ENCODE data around the gene CERT1.
A peak's percentile ranks its signal among the peaks of the same experiment; 100 is the strongest.
"Not testable (repeated sequence)": the region's sequence is repeated elsewhere in the genome, so short reads cannot be mapped to it uniquely, and the experiment has no call there.

CERT1 gene

GRCh38 chr5:75512383-75513074, 1.1 kb upstream of the CERT1 start:
- Mint-ChIP-seq H3K4me1 (peaks cover 63% of the 10 kb centered on the region), H3K9me3 (no peaks in the 10 kb centered on the region), H3K36me3 (ENCODE audit: low read depth) (peaks cover 12% of the 10 kb centered on the region), H3K27ac (peak overlapping the region; percentile 95), H3K4me3 (peak overlapping the region; percentile 95), H3K27me3 (no peaks in the 10 kb centered on the region)
- DNase-seq (no peak), ATAC-seq (no peak)

DNA sequence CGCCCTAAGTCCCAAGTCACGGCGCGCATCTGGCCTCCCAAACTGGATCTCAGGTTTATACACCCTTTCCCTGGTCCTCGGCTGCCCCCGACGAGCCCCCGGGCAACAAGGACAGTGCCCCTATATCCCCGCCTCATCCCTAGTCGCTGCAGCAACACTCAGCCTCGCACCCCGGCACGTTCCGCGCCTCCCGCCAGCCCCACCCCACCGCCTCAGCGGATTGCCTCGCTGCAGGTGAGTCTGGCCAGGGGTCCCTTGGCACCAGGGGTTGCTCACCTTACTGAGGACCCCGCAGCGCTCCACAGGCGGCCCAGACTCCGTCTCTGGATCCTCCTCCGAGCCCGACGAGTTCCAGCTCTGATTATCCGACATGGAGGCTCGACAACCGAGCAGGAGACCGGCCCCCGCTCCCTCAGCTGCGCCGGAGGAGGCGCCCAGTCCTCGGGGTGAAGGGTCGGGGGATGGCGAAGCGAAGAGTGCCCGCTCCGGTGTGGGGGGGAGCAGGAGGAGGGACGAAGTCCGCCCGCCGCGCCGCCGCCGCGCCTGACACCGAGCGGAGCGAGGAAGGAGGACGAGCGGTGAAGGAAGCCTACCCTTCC, 494 bp downstream of the CERT1 start:
- DNase-seq (peak; percentile 50), ATAC-seq (peak; percentile 12)
- H3K4me3 Mint-ChIP-seq = peak overlapping the region; percentile 95
- H3K4me1 Mint-ChIP-seq = peaks cover 59% of the 10 kb centered on the region
- H3K27me3 Mint-ChIP-seq = no peaks in the 10 kb centered on the region
- no peaks in the 10 kb centered on the region for H3K9me3 Mint-ChIP-seq
- peaks cover 10% of the 10 kb centered on the region for H3K36me3 Mint-ChIP-seq (ENCODE audit: low read depth)
- peak overlapping the region; percentile 95 for H3K27ac Mint-ChIP-seq

DNA sequence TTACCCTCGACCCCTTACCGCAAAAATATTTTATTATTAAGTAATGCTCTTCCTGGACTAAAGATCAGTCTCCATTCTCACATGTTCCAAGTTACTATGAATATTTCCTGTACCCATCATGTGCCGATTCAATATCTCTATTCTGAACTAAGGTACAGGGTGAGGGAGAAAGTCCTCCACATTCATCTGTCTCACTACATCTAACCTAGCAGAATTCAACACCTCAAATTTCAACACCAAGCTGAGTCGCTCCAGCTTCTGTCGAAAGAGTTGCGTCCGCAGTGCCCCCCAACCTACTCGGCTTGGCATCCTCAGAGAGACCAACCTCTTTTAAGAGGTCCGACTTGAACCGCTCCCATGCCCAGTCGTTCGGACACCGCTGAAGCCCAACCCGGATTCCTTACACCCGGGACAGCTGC, 1.0 kb downstream of the CERT1 start:
- peaks cover 57% of the 10 kb centered on the region for H3K4me1 Mint-ChIP-seq
- ATAC-seq (no peak), DNase-seq (no peak)
- peak overlapping the region; percentile 95 for H3K4me3 Mint-ChIP-seq
- peaks cover 12% of the 10 kb centered on the region for H3K36me3 Mint-ChIP-seq (ENCODE audit: low read depth)
- no peaks in the 10 kb centered on the region for H3K9me3 Mint-ChIP-seq
- no peaks in the 10 kb centered on the region for H3K27me3 Mint-ChIP-seq
- peak overlapping the region; percentile 95 for H3K27ac Mint-ChIP-seq

DNA sequence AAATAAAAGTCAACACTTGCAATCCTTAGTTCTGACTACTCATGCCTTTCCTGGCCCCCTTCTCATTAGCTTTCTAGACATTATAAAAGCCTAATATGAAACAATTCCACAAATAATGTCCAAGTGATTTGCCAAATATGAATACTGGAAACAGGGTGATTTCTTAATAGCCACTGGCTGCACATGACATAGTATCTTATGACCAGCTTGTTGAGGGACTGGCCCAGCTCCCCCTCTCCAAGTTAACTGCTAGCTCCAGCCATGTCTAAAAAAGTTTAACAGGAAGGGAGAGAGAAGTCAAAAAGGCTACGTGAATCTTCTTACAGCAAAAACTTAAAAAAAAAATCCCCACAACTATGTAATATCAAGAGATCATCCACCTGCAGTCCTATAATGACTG, 1.5 kb downstream of the CERT1 start:
- H3K4me3 Mint-ChIP-seq = peak overlapping the region; percentile 95
- H3K36me3 Mint-ChIP-seq (ENCODE audit: low read depth) = peaks cover 14% of the 10 kb centered on the region
- peak overlapping the region; percentile 95 for H3K27ac Mint-ChIP-seq
- H3K27me3 Mint-ChIP-seq = no peaks in the 10 kb centered on the region
- H3K4me1 Mint-ChIP-seq = peaks cover 56% of the 10 kb centered on the region
- DNase-seq (no peak), ATAC-seq (no peak)
- H3K9me3 Mint-ChIP-seq = no peaks in the 10 kb centered on the region

DNA sequence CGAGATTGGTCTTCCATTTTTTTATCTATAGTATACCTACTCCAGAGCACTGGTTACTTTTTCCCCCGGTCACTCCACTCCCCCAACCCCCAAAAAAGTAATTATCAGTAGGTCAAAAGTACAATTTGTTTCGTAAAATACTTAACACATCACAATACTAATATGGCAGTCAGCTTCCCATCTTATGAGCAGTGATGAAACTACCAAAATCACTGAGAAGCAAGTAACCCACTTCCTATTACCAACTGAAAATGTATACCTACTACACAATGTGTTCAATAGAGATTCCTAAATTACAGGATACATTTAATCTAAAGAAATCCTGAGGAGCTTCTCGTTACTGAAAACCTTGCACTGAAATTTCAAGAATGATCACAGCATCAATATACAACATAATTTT, 1.9 kb downstream of the CERT1 start:
- Mint-ChIP-seq H3K27ac (no peak overlapping the region), H3K4me1 (peaks cover 54% of the 10 kb centered on the region), H3K36me3 (ENCODE audit: low read depth) (peaks cover 17% of the 10 kb centered on the region), H3K4me3 (peak overlapping the region; percentile 95), H3K27me3 (no peaks in the 10 kb centered on the region), H3K9me3 (no peaks in the 10 kb centered on the region)
- ATAC-seq (no peak), DNase-seq (no peak)

- Mint-ChIP-seq H3K4me1 (peaks cover 37% of the 10 kb centered on the region), H3K9me3 (no peaks in the 10 kb centered on the region), H3K27ac (no peak overlapping the region), H3K36me3 (ENCODE audit: low read depth) (peaks cover 20% of the 10 kb centered on the region), H3K27me3 (no peaks in the 10 kb centered on the region), H3K4me3 (no peak overlapping the region)
- DNase-seq (no peak), ATAC-seq (no peak)
Observed at GRCh38 chr5:75507841-75508240, 3.6 kb downstream of the CERT1 start.

- H3K4me1 Mint-ChIP-seq = peaks cover 31% of the 10 kb centered on the region
- H3K9me3 Mint-ChIP-seq, H3K4me3 Mint-ChIP-seq: not testable (repeated sequence)
Observed at GRCh38 chr5:75505112-75505511, 6.3 kb downstream of the CERT1 start.

GRCh38 chr5:75498875-75499274, 12.6 kb downstream of the CERT1 start:
- Mint-ChIP-seq H3K4me1 (peaks cover 15% of the 10 kb centered on the region), H3K36me3 (ENCODE audit: low read depth) (peaks cover 35% of the 10 kb centered on the region)
- H3K9me3 Mint-ChIP-seq, ATAC-seq, DNase-seq, H3K4me3 Mint-ChIP-seq, H3K27me3 Mint-ChIP-seq, H3K27ac Mint-ChIP-seq: not testable (repeated sequence)

More at GRCh38 chr5:75505112-75505511, 6.3 kb downstream of the CERT1 start:
- H3K27me3 Mint-ChIP-seq, ATAC-seq, H3K27ac Mint-ChIP-seq, DNase-seq: not testable (repeated sequence)
- H3K36me3 Mint-ChIP-seq (ENCODE audit: low read depth) = peaks cover 22% of the 10 kb centered on the region

- ATAC-seq (no peak), DNase-seq (no peak)
- peaks cover 15% of the 10 kb centered on the region for H3K4me1 Mint-ChIP-seq
- no peaks in the 10 kb centered on the region for H3K27me3 Mint-ChIP-seq
- no peak overlapping the region for H3K27ac Mint-ChIP-seq
- no peak overlapping the region for H3K4me3 Mint-ChIP-seq
- H3K9me3 Mint-ChIP-seq = no peaks in the 10 kb centered on the region
- H3K36me3 Mint-ChIP-seq (ENCODE audit: low read depth) = peaks cover 35% of the 10 kb centered on the region
Observed at GRCh38 chr5:75498208-75498777, 13.1 kb downstream of the CERT1 start.

GRCh38 chr5:75496026-75496425, 15.4 kb downstream of the CERT1 start:
- H3K9me3 Mint-ChIP-seq = no peaks in the 10 kb centered on the region
- H3K27me3 Mint-ChIP-seq = no peaks in the 10 kb centered on the region
- ATAC-seq (peak; percentile 28), DNase-seq (no peak)
- no peak overlapping the region for H3K4me3 Mint-ChIP-seq
- no peak overlapping the region for H3K27ac Mint-ChIP-seq
- peaks cover 48% of the 10 kb centered on the region for H3K36me3 Mint-ChIP-seq (ENCODE audit: low read depth)
- peaks cover 13% of the 10 kb centered on the region for H3K4me1 Mint-ChIP-seq

DNA sequence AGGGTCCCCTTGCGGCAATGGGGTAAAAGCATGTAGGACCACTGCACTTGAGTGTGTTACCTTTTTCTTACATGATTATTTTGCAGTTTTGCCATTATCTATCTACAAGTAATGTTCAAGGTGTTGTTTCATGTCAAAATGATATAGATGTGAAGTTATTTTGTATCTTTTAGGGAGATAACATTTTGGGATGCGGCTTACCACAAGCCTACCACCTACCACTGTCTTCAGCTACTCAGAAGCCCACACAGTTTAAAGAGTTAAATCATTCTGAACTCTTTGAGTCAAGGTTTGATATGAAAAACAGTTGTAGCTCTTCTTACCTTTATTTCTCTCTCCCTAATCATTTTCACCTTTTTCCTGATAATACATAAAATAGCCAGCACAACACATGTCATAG, 19.8 kb downstream of the CERT1 start:
- Mint-ChIP-seq H3K4me1 (peaks cover 10% of the 10 kb centered on the region), H3K36me3 (ENCODE audit: low read depth) (peaks cover 50% of the 10 kb centered on the region), H3K4me3 (no peak overlapping the region), H3K27ac (no peak overlapping the region), H3K27me3 (no peaks in the 10 kb centered on the region), H3K9me3 (peaks cover 23% of the 10 kb centered on the region)
- no peak for DNase-seq
- ATAC-seq = no peak

- ATAC-seq, H3K27me3 Mint-ChIP-seq: not testable (repeated sequence)
- H3K36me3 Mint-ChIP-seq (ENCODE audit: low read depth) = peaks cover 53% of the 10 kb centered on the region
Observed at GRCh38 chr5:75489847-75490246, 21.6 kb downstream of the CERT1 start.

DNA sequence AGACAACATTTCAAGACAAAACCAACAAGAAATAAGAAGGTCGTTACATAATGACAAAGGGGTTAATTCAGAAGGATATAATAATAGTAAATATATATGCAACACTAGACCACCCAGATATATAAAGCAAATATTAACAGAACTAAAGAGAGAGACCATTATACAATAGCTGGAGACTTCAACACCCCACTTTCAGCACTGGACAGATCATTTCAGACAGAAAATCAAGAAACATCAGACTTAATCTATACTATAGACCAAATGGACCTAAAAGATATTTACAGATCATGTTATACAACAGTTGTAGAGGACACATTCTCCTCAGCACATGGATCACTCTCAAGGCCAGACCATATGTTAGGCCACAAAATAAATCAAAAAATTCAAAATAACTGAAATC, 26.8 kb downstream of the CERT1 start:
- H3K4me1 Mint-ChIP-seq = peaks cover 20% of the 10 kb centered on the region

More at GRCh38 chr5:75489847-75490246, 21.6 kb downstream of the CERT1 start:
- DNase-seq, H3K4me3 Mint-ChIP-seq, H3K4me1 Mint-ChIP-seq, H3K27ac Mint-ChIP-seq: not testable (repeated sequence)
- H3K9me3 Mint-ChIP-seq = peaks cover 38% of the 10 kb centered on the region

DNA sequence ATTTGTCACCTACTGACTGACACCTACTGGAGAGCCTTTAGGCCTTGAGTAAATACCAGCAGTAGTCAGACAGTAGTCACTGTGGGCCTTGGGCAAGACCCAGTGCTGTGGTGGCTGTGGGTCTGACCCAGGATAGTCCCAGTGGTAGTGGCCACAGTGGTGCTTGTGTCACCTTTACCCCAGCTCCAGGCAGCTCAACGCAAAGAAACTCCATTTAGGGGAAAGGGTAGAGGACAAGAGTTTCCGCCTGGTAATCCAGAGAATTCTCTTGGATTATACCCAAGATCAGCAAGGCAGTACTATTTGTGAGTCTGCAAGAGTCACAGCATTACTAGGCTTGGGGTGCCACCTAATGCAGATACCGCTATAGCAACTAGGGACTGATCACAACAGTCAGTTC, 28.9 kb downstream of the CERT1 start:
- DNase-seq (no peak), ATAC-seq (peak; percentile 63)
- no peaks in the 10 kb centered on the region for H3K27me3 Mint-ChIP-seq
- H3K36me3 Mint-ChIP-seq (ENCODE audit: low read depth) = peaks cover 37% of the 10 kb centered on the region
- H3K27ac Mint-ChIP-seq = no peak overlapping the region
- peaks cover 30% of the 10 kb centered on the region for H3K4me1 Mint-ChIP-seq
- no peak overlapping the region for H3K4me3 Mint-ChIP-seq
- peaks cover 50% of the 10 kb centered on the region for H3K9me3 Mint-ChIP-seq

More for the DNA sequence above, 26.8 kb downstream of the CERT1 start:
- ATAC-seq (no peak), DNase-seq (no peak)
- Mint-ChIP-seq H3K27me3 (no peaks in the 10 kb centered on the region), H3K4me3 (no peak overlapping the region), H3K27ac (no peak overlapping the region), H3K9me3 (peaks cover 53% of the 10 kb centered on the region), H3K36me3 (ENCODE audit: low read depth) (peaks cover 50% of the 10 kb centered on the region)

- Mint-ChIP-seq H3K4me1 (peaks cover 26% of the 10 kb centered on the region), H3K9me3 (peaks cover 38% of the 10 kb centered on the region)
- no peak for ATAC-seq
Observed at GRCh38 chr5:75481024-75481423, 30.4 kb downstream of the CERT1 start.

More at GRCh38 chr5:75481024-75481423, 30.4 kb downstream of the CERT1 start:
- Mint-ChIP-seq H3K36me3 (ENCODE audit: low read depth) (peaks cover 31% of the 10 kb centered on the region), H3K27ac (peak overlapping the region; percentile 21), H3K27me3 (no peaks in the 10 kb centered on the region), H3K4me3 (no peak overlapping the region)
- no peak for DNase-seq
